Thymus (tissue), 11 donors: ENCODE data around the gene ITGB1BP1. TPM values are rescaled to one million over a fixed set of nuclear protein-coding genes. Genes with fewer than 3 reads are reported as not detected.

Experiments used
- DNase-seq, 9 donors: peaks; one replicate each; pipeline ENCODE4 v3.0.0-alpha.2; 2013; ENCODE audit warnings: low spot score in 9 of 9, low read depth in 6 of 9, missing footprints in 1 of 9
- H3K27ac ChIP-seq, 2 donors: one replicate each; pipeline ENCODE4 v1.5.1; 2013; ENCODE audit warnings: control low read depth in 1 of 2, low read depth in 1 of 2, low read length in 1 of 2, mild to moderate bottlenecking in 1 of 2, moderate library complexity in 1 of 2
- H3K27me3 ChIP-seq, 2 donors: one replicate each; pipeline ENCODE4 v1.5.1; 2013; ENCODE audit warnings: low read length in 1 of 2; ENCODE audit not compliant: control insufficient read depth in 2 of 2, insufficient read depth in 1 of 2
- H3K36me3 ChIP-seq, 2 donors: one replicate each; pipeline ENCODE4 v1.5.1; 2013; ENCODE audit warnings: low read length in 1 of 2, mild to moderate bottlenecking in 1 of 2, moderate library complexity in 1 of 2; ENCODE audit not compliant: control insufficient read depth in 2 of 2, insufficient read depth in 2 of 2
- H3K4me1 ChIP-seq, 2 donors: one replicate each; pipeline ENCODE4 v1.5.1; 2013; ENCODE audit warnings: low read length in 2 of 2; ENCODE audit not compliant: control insufficient read depth in 2 of 2, insufficient read depth in 2 of 2
- H3K4me3 ChIP-seq, 2 donors: one replicate each; pipeline ENCODE4 v1.5.1; 2013; ENCODE audit warnings: low read length in 2 of 2, control low read depth in 1 of 2, mild to moderate bottlenecking in 1 of 2
- H3K9me3 ChIP-seq, 2 donors: one replicate each; pipeline ENCODE4 v1.5.1; 2013; ENCODE audit warnings: low read length in 1 of 2, mild to moderate bottlenecking in 1 of 2; ENCODE audit not compliant: control insufficient read depth in 2 of 2, insufficient read depth in 1 of 2
- WGBS: extraction: QIAGEN DNeasy Blood & Tissue Kit; methylation state at CpG from one replicate; pipeline ENCODE4 v1.1.7; 2013; 5-methylcytosine and 5-hydroxymethylcytosine counted together
- polyA plus RNA-seq: library from polyadenylated mRNA; stranded (reverse); fragments of 200-250 nt; gene quantifications from one replicate; pipeline ENCODE4 v1.2.3, GENCODE V29; 2013
- total RNA-seq: library from RNA; stranded (reverse); fragments of 120-200 nt; gene quantifications from one replicate; pipeline ENCODE4 v1.2.4, GENCODE V29; 2013
- donor health status: healthy.

The ITGB1BP1 gene
- total and polyA plus RNA-seq, 2 donors: 37.3 to 116 TPM

DNA sequence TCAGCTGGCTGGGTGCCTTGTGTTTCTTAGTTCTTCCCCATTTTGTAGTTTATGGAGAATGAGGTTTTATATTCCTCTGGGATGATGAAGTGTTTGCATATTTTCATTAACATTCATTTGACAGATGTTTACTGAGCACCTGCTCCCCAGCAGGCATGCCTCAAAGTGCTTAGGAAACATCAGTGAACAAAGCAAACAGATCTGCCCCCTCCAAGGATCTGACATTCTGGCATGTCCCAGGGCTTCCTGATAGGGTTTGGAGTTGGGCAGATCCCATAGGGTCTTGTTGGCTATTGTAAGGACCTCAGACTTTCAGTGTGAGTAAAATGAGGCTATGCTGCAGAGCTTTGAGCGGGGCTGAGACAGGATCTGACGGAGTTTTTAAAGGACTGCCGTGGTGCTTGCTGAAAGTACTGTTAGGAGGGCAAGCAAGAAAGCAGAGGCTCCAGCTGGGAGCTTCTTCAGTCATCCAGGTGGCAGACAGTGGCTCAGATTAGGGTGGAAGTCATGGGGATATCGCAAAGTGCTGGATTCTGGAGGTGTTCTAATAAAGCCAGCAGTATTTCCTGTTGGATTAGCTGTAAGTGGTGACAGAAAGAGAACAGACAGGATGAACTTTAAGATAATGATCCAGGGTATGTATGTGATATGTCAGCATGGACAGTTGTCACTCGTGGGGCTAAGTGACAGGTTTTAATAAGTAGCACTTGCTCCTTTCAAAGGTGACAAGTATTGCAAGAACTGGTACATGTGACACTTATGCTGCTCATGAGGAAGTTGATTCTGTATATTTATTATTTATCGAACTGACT is 39.8 kb upstream of the ITGB1BP1 start:
- Histone ChIP-seq H3K27me3 (no peaks in the 10 kb centered on the region), H3K36me3 (peaks cover 30 to 55% of the 10 kb centered on the region in 2 donors), H3K9me3 (no peaks in the 10 kb centered on the region), H3K27ac (no peak overlapping the region), H3K4me1 (no peaks in the 10 kb centered on the region), H3K4me3 (no peak overlapping the region)
- no peak for DNase-seq
- 96% methylated on average over 6 of the region's 6 CpGs for WGBS

DNA sequence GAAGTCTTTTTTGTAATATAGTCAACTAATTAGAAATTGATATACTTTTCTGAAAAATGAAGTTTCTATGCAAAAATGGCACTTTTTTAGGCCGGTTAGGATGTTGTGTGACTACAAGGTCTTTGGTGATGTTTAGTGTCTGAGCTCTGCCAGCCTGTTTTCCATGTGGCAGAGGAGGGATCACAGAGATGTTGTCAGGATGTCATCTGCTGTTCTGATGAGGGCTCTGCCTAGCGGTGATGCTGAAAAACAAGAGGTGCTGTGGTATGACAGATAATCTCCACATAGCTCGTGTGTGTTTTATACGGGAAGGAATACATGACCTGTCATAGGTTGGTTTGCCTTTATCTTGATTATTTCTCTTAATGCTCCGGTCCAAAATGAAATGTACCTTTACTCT is 39.0 kb upstream of the ITGB1BP1 start:
- H3K4me3 ChIP-seq: no peak overlapping the region
- no peak overlapping the region for H3K27ac ChIP-seq
- no peaks in the 10 kb centered on the region for H3K27me3 ChIP-seq
- H3K4me1 ChIP-seq: no peaks in the 10 kb centered on the region
- DNase-seq: no peak
- peaks cover 27 to 52% of the 10 kb centered on the region in 2 donors for H3K36me3 ChIP-seq
- H3K9me3 ChIP-seq: no peaks in the 10 kb centered on the region
- WGBS: 97% methylated on average over 5 of the region's 5 CpGs

DNA sequence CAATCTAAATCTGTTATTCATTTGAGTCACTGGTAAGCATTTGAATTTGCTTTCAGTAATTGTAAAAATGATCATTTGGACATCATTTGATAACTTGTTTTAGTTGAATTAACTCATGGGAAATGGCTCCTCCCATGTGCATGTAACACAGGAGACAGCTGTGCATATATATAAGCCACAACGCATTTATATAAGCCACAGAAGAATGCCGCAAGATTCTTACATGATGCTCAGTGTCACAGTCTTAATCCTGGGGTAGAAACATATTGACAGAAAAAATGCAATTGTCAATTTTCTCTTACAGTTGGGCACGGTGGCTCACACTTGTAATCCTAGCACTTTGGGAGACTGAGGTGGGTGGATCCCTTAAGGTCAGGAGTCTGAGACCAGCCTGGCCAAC is 37.8 kb upstream of the ITGB1BP1 start:
- 97% methylated on average over 3 of the region's 3 CpGs for WGBS
- H3K9me3 ChIP-seq: no peaks in the 10 kb centered on the region
- no peak overlapping the region for H3K27ac ChIP-seq
- no peak for DNase-seq
- H3K4me3 ChIP-seq: no peak overlapping the region
- H3K36me3 ChIP-seq: peaks cover 25 to 54% of the 10 kb centered on the region in 2 donors
- H3K27me3 ChIP-seq: no peaks in the 10 kb centered on the region
- H3K4me1 ChIP-seq: no peaks in the 10 kb centered on the region

DNA sequence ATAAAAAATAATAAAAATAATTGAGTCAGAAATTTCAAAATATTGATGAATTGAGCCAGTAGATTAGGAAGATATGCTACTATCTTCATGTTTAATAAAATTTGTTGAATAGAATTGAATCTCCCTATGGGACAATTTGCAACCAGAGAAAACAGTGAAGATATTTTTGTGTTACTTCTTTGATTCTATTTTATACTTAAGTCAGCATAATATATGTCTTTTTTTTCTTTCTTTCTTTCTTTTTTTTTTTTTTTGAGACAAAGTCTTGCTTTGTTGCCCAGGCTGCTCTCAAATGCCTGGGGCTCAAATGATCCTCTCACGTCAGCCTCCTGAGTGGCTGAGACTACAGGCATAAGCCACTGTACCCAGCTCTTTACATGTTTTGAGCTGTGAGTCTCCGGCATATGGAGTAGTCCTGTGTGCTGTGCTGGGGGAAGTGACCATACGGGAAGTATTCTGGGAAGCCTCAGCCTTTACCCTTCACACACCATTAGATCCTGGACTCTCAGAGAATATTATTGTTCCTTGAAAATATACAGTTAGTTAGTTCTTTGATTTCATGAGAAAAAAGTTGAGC is 37.2 kb upstream of the ITGB1BP1 start:
- DNase-seq: no peak
- 98% methylated on average over 3 of the region's 3 CpGs for WGBS
- no peak overlapping the region for H3K27ac ChIP-seq
- no peak overlapping the region for H3K4me3 ChIP-seq
- H3K4me1 ChIP-seq: no peaks in the 10 kb centered on the region
- H3K36me3 ChIP-seq: peaks cover 19 to 48% of the 10 kb centered on the region in 2 donors
- H3K27me3 ChIP-seq: no peaks in the 10 kb centered on the region
- H3K9me3 ChIP-seq: no peaks in the 10 kb centered on the region

DNA sequence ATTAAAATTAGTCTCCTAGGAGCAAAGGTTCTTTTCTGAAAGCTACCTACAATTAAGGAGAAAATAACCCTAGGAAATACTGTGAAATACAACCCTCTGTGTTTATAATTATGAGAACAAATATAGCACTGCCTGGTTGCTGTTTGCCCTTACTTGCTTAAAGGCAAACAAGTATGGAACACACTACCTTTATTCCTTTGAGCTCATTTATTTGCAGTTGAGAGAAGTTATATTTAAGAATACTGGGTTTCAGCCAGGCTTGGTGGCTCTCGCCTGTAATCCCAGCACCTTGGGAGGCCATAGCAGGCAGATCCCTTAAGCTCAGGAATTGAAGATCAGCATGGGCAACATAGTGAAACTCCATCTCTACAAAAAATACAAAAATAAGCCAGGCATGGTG is 27.9 kb upstream of the ITGB1BP1 start:
- WGBS: 97% methylated on average over 1 of the region's 1 CpG
- peaks cover 32 to 56% of the 10 kb centered on the region in 2 donors for H3K36me3 ChIP-seq

DNA sequence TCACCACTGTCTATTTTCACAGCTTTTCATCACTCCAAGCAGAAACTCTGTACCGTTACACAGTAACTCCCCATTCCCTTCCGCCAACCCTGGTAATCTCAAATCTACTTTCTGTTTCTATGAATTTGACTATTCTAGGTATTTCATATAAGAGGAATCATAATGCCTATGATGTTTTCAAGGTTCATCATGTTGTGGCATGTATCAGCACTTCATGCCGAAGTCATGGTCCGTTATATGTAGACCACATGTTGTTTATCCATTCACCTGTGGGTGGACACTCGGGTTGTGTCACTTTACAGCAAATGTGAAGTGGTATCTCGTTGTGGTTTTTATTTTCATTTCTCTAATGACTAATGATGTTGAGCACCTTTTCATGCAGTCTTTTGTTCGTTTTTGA is 21.8 kb upstream of the ITGB1BP1 start:
- WGBS: 91% methylated on average over 7 of the region's 7 CpGs
- Histone ChIP-seq H3K27me3 (no peaks in the 10 kb centered on the region), H3K4me3 (no peak overlapping the region), H3K4me1 (no peaks in the 10 kb centered on the region), H3K9me3 (no peaks in the 10 kb centered on the region), H3K36me3 (peaks cover 51 to 67% of the 10 kb centered on the region in 2 donors), H3K27ac (no peak overlapping the region)
- DNase-seq: no peak

More for the DNA sequence above, 27.9 kb upstream of the ITGB1BP1 start:
- H3K4me1 ChIP-seq: no peaks in the 10 kb centered on the region
- no peaks in the 10 kb centered on the region for H3K9me3 ChIP-seq
- no peak for DNase-seq
- H3K27ac ChIP-seq: no peak overlapping the region
- H3K27me3 ChIP-seq: no peaks in the 10 kb centered on the region
- H3K4me3 ChIP-seq: no peak overlapping the region

DNA sequence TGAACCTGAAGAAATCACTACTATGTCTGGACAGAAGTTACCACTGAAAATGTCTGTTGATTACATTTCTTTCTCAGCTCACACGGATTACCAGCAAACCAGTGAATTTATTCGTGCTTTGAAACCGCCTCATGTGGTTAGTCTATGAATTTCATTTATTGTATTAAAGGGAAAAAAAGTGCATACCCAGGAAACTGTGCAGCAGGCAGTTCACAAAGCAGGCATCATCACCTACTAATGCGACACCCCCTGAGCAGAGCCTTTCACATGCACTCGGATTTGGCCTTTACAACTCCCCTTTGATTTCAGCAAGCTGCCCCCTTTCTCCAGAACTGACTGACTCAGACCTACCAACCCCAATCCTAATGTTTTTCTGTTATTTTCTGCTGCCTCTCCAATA is 20.2 kb upstream of the ITGB1BP1 start:
- H3K36me3 ChIP-seq: peaks cover 44 to 64% of the 10 kb centered on the region in 2 donors
- no peaks in the 10 kb centered on the region for H3K27me3 ChIP-seq
- no peak for DNase-seq
- no peak overlapping the region for H3K4me3 ChIP-seq
- H3K9me3 ChIP-seq: no peaks in the 10 kb centered on the region
- WGBS: 97% methylated on average over 5 of the region's 5 CpGs
- H3K4me1 ChIP-seq: no peaks in the 10 kb centered on the region
- no peak overlapping the region for H3K27ac ChIP-seq

DNA sequence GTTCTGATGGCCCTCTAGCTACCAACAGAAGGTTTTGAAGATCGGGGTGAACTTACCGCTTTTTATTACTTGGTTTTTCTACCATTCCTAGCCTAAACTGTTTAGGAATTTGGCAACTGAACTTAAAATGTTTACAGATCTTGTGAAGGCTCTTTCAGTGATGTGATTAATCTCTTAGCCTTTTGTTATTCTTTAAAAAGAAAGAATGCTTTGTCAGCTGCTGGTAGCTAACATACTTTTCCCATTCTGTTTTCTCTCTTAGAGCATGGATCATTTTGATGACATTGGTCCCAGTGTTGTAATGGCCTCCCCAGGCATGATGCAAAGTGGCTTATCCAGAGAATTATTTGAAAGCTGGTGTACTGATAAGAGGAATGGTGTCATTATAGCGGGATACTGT is 18.2 kb upstream of the ITGB1BP1 start:
- no peak for DNase-seq
- no peaks in the 10 kb centered on the region for H3K9me3 ChIP-seq
- H3K4me3 ChIP-seq: no peak overlapping the region
- no peaks in the 10 kb centered on the region for H3K4me1 ChIP-seq
- WGBS: 79% methylated on average over 3 of the region's 3 CpGs
- no peak overlapping the region for H3K27ac ChIP-seq
- H3K36me3 ChIP-seq: peaks cover 46 to 66% of the 10 kb centered on the region in 2 donors
- no peaks in the 10 kb centered on the region for H3K27me3 ChIP-seq

DNA sequence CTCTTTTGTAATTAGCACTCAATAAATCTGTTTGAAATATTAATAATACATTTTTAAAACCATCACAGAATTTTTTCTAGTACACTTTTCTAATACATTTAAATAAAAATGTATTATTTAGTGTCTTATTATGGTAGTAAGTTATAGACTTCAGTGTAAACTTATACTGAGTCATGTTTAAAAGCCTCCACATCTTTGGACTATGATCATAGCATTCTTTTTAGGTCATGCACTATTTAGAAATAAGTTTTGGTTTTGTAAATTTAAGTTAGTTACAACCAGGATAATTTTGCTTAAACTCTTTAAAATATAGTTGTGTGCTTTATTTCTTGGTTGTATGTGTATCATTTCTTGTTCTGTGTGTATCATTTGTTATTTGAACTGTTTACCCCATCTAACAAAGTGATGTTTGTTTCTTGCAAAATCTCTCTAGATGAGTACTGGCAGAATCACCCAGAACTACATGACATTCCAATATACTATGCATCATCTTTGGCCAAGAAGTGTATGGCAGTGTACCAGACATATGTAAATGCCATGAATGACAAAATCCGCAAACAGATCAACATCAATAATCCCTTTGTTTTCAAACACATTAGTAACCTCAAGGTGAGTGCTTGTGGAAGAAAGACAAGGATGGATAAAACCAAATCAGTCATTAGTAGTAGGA is 16.9 kb upstream of the ITGB1BP1 start:
- H3K4me1 ChIP-seq: no peaks in the 10 kb centered on the region
- no peak for DNase-seq
- H3K27me3 ChIP-seq: no peaks in the 10 kb centered on the region
- 97% methylated on average over 1 of the region's 1 CpG for WGBS
- H3K9me3 ChIP-seq: no peaks in the 10 kb centered on the region
- H3K4me3 ChIP-seq: no peak overlapping the region
- peaks cover 42 to 67% of the 10 kb centered on the region in 2 donors for H3K36me3 ChIP-seq
- H3K27ac ChIP-seq: no peak overlapping the region
